Prostate gland (tissue), 2 donors: ENCODE data around the gene PGBD2.

ENCODE experiments used
- POLR2A ChIP-seq: fragments of 450-650 bp; IDR thresholded peaks from one replicate; pipeline ENCODE4 v1.6.1; 2016; ENCODE audit warnings: antibody characterized with exemption, mild to moderate bottlenecking
- TF ChIP-seq, protein P1 (sequence below), 4 experiments: fragments of 200-600 bp in 2 of 4; fragments of 450-650 bp in 2 of 4; sonication (generic) in 2 of 4; IDR thresholded peaks; 1 replicate in 3 of 4; 2 replicates in 1 of 4; pipeline ENCODE4 v1.5.1; 2016 to 2019; ENCODE audit warnings: antibody characterized with exemption in 4 of 4, mild to moderate bottlenecking in 2 of 4, moderate library complexity in 2 of 4

DNA sequence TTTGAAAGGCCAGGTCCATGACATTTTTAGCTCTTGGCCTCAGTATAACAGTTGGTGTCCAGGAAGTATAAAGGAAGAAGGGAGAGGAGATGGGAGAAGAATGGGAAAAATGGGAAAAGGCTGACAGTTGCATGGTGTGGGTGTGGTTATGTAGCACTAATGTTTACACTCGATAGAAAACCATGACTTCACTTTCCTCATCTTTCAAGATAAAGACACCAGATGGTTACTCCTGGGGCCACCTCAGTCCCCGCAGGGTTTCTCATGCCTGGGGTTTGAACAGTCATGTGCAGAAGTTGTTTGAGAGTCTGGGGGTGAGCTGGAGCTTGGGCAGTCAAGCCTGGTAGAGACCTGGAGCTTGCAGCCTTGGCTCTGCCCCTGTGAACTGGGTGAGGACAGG is 7.9 kb downstream of the PGBD2 start:
- TF ChIP-seq, protein P1, sequence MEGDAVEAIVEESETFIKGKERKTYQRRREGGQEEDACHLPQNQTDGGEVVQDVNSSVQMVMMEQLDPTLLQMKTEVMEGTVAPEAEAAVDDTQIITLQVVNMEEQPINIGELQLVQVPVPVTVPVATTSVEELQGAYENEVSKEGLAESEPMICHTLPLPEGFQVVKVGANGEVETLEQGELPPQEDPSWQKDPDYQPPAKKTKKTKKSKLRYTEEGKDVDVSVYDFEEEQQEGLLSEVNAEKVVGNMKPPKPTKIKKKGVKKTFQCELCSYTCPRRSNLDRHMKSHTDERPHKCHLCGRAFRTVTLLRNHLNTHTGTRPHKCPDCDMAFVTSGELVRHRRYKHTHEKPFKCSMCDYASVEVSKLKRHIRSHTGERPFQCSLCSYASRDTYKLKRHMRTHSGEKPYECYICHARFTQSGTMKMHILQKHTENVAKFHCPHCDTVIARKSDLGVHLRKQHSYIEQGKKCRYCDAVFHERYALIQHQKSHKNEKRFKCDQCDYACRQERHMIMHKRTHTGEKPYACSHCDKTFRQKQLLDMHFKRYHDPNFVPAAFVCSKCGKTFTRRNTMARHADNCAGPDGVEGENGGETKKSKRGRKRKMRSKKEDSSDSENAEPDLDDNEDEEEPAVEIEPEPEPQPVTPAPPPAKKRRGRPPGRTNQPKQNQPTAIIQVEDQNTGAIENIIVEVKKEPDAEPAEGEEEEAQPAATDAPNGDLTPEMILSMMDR (IDR thresholded peaks at IDR 0.05): no peak
- TF ChIP-seq POLR2A: no peak
